ENCODE results near the gene SLC12A6.
"Not testable (repeated sequence)": the region's sequence is repeated elsewhere in the genome, so short reads cannot be mapped to it uniquely, and the experiment has no call there.

Gene SLC12A6

DNA sequence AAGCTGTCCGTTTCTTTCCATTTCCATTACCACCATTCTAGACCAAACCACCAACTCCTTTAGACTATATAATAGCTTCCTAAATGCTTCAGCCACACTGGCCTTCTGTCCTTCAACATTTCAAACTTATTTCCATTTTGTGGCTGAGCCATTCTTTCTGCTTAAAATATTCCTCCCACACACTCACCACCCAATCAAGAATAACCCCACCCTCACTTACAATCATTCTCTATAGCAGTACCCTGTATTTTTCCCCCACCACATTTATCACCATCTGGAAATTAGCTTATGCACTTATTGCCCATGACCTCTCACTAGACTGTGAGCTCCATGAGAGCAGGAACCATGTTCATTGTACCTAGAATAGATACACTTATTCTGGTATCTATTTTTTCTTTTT is 134.3 kb downstream of the SLC12A6 start:
- DNase-seq (ENCODE audit: low read depth in 2 of 2): no peak

DNA sequence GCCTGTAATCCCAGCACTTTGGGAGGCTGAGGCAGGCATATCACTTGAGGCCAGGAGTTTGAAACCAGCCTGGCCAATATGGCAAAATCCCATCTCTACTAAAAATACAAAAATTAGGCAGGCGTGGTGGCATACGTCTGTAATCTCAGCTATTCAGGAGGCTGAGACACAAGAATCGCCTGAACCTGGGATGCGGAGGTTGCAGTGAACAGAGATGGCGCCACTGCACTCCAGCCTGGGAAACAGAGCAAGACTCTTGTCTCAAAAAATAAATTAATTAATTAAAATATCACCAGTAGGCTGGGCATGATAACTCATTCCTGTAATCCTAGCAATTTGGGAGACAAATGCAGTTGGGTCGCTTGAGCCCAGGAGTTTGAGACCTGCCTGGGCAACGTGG is 144.3 kb downstream of the SLC12A6 start:
- DNase-seq (ENCODE audit: low read depth in 2 of 2): not testable (repeated sequence)

DNA sequence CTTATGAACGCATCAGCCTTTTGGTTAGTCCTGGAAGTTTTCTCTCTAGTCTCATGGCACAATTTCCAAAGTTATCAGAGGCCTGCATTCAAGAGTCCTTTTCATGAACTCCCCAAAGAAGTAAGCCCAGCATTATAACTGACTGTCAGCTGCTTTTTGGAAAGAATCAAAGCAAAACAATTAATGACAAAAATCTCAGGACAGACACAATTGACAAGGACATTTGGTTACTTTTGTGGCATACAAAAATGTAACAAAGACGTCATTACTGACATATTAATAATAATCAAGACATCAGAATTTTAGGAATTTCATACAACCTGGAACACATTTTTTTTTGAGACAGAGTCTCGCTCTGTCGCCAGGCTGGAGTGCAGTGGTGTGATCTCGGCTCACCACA is 148.9 kb downstream of the SLC12A6 start:
- DNase-seq (ENCODE audit: low read depth in 2 of 2): no peak

DNA sequence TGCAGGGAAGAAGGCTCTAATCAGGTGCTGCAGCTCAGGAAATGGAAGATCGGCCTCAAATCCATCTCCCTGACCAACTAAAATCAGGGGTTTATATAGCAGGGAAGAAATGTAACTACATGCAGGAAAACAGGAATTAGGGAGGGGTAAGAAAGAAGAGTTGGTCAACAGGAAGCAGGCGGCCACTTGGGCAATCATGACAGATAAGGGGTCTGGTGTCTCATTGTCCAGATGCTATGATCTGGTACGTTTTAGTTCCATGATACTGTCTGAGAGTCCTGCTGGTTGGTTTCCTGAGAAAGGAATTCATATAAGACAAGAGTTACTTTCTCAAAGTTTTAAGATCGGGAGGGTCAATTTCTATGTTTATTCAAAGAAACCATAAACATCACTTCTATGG is 151.9 kb downstream of the SLC12A6 start:
- DNase-seq (ENCODE audit: low read depth in 2 of 2): no peak

DNA sequence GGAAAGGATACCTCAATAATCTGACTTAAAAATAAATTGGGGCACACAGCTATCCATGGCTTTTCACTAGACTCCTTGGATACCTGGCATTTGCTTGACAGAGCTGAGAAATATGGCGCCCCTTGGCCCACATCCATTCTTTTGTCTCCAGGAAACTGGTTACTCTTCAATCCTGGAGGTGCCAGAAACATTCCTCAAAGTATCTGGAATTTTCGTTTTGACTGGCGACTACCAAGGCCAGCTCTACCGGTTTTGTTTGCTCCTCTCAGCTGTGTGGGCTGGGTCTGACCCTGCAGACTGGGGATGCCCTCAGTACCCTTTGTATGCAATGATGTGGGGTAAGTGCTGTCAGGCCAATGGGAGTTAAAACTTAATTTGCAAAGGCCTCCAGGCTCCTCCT is 154.6 kb downstream of the SLC12A6 start:
- no peak for DNase-seq (ENCODE audit: low read depth in 2 of 2)
